Right hindlimb (tissue), 1 donor: ENCODE data around the gene STON2.
A peak's percentile ranks its signal among the peaks of the same experiment; 100 is the strongest.

Experiments
- DNase-seq: peaks from one replicate; pipeline ENCODE4 v3.0.0-alpha.2; 2018

The STON2 gene

DNA sequence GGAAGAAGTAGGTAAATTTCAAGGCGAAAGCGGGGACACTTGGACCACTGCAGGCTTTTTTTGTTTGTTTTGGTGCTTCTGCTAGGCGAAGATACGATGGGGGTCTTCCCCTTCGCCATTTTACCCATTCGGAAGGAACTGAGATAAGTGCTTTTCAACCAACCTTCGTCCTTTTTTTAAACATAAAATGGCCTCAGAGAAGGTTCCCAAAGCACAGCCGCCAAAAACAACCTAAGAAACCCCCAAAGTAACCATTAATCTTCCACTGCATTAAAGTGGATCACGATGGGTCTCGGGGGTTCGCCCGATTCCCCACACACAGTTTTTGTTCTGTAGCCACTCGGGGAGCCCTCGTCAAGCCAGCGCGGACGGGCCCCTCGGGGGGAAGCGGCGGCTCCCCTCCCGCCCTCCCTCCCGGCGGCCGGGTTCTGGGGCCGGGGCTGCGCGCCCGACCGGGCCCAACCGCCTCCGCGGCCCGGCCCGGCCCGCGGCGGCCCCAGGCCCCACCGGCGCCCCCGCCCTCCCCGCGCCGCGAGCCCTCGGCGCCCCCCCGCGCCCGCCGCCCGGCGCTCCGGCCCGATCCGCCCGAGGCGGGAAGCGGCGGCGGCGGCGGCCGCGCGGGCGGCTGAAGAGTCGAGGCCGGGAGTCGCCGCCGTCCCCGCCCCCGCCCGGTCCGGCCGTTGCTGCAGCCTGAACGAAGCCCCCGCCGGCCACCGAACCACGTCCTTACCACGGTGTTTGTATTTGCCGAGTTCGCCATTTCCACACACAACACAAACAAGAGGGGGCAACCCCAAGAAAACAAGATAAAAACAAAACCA, 180.2 kb downstream of the STON2 start:
- DNase-seq = peak; percentile 57

- peak; percentile 96 for DNase-seq
These were observed 180.8 kb downstream of the STON2 start for GRCh38 chr14:81219210-81219758.

GRCh38 chr14:81211844-81212243, 188.3 kb downstream of the STON2 start:
- DNase-seq = peak; percentile 28
